ENCODE measurements around the gene EMCN.
"Not testable (repeated sequence)": the region's sequence is repeated elsewhere in the genome, so short reads cannot be mapped to it uniquely, and the experiment has no call there.

GRCh38 chr4:100530161-100530560, 12.3 kb upstream of the EMCN start:
- not testable (repeated sequence) for TF ChIP-seq REST (IDR thresholded peaks at IDR 0.05; ENCODE audit: low read depth, low read length); CTCF (IDR thresholded peaks at IDR 0.05 in 2 of 3, conservative IDR thresholded peaks at IDR 0.05 in 1 of 3; ENCODE audit: control insufficient read depth in 2 of 3, extremely low read depth in 1 of 3, insufficient read depth in 1 of 3, low read depth in 3 of 3, low read length in 3 of 3); JUNB (IDR thresholded peaks at IDR 0.05); EZH2 (IDR thresholded peaks at IDR 0.05; ENCODE audit: borderline replicate concordance, control insufficient read depth, low read depth, low read length); BHLHE40 (IDR thresholded peaks at IDR 0.05; ENCODE audit: borderline replicate concordance in 1 of 2, low read depth in 2 of 2, low read length in 1 of 2); NRF1 (conservative IDR thresholded peaks at IDR 0.05; ENCODE audit: low read depth, low read length); EP300 (IDR thresholded peaks at IDR 0.05; ENCODE audit: borderline replicate concordance in 1 of 2, control insufficient read depth in 1 of 2, low read depth in 2 of 2, low read length in 2 of 2); RAD21 (IDR thresholded peaks at IDR 0.05; ENCODE audit: insufficient read depth, low read depth, low read length); NFYB (IDR thresholded peaks at IDR 0.05; ENCODE audit: insufficient read depth, low read depth, low read length); MXI1 (IDR thresholded peaks at IDR 0.05; ENCODE audit: low read depth, low read length); RELA (IDR thresholded peaks at IDR 0.05; ENCODE audit: borderline replicate concordance, partially characterized antibody); FOXM1 (IDR thresholded peaks at IDR 0.05; ENCODE audit: low read depth, low read length); GABPA (IDR thresholded peaks at IDR 0.05; ENCODE audit: low read depth)
